Measurements from ENCODE around the gene SOX14. TPM values are rescaled to one million over a fixed set of nuclear protein-coding genes. Genes with fewer than 3 reads are reported as not detected.

Gene SOX14
- total RNA-seq, 2 donors from 2014 or later: 0.13 TPM; not detected in 1

GRCh38 chr3:137766041-137766875 lies 2.1 kb downstream of the SOX14 start:
- no peak overlapping the region for H3K27ac ChIP-seq (ENCODE audit: low read depth, low read length)
- WGBS, 2 experiments (ENCODE audit: insufficient coverage in 1 of 2, insufficient read length in 1 of 2): 2% methylated on average over 9 to 21 of the region's 21 CpGs
- H3K9me3 ChIP-seq (ENCODE audit: control insufficient read depth, low read length): no peaks in the 10 kb centered on the region
- no peak overlapping the region for H3K9ac ChIP-seq (ENCODE audit: extremely low read depth, low read length, poor library complexity, severe bottlenecking)
- peak overlapping the region; percentile 17 for H3K4me3 Mint-ChIP-seq
- no peaks in the 10 kb centered on the region for H3K36me3 ChIP-seq (ENCODE audit: control insufficient read depth, insufficient read depth, low read length)
- TF ChIP-seq CTCF (conservative IDR thresholded peaks at IDR 0.05): no peak
- peak overlapping the region; percentile 69 for H3K4me3 ChIP-seq (ENCODE audit: low read length)
- DNase-seq: peak; percentile 75
- H3K36me3 Mint-ChIP-seq (ENCODE audit: low read depth): no peaks in the 10 kb centered on the region
- no peaks in the 10 kb centered on the region for H3K9me3 Mint-ChIP-seq
- H3K27me3 ChIP-seq (ENCODE audit: control insufficient read depth, insufficient read depth, low read length, poor library complexity, severe bottlenecking): peaks cover 100% of the 10 kb centered on the region
- peaks cover 100% of the 10 kb centered on the region for H3K27me3 Mint-ChIP-seq (ENCODE audit: insufficient read depth)
- peaks cover 62% of the 10 kb centered on the region for H3K4me1 Mint-ChIP-seq
- no peak overlapping the region for H3K27ac Mint-ChIP-seq
- peaks cover 27% of the 10 kb centered on the region for H3K4me1 ChIP-seq (ENCODE audit: control insufficient read depth, insufficient read depth, low read length)

GRCh38 chr3:137766876-137767537 lies 2.9 kb downstream of the SOX14 start:
- peak; percentile 79 for DNase-seq
- Mint-ChIP-seq H3K4me3 (peak overlapping the region; percentile 32), H3K9me3 (no peaks in the 10 kb centered on the region), H3K27ac (no peak overlapping the region), H3K27me3 (ENCODE audit: insufficient read depth) (peaks cover 100% of the 10 kb centered on the region), H3K4me1 (peaks cover 61% of the 10 kb centered on the region), H3K36me3 (ENCODE audit: low read depth) (no peaks in the 10 kb centered on the region)
- Histone ChIP-seq H3K27ac (ENCODE audit: low read depth, low read length) (no peak overlapping the region), H3K4me1 (ENCODE audit: control insufficient read depth, insufficient read depth, low read length) (peaks cover 28% of the 10 kb centered on the region), H3K4me3 (ENCODE audit: low read length) (peak overlapping the region; percentile 69), H3K36me3 (ENCODE audit: control insufficient read depth, insufficient read depth, low read length) (no peaks in the 10 kb centered on the region), H3K9ac (ENCODE audit: extremely low read depth, low read length, poor library complexity, severe bottlenecking) (no peak overlapping the region), H3K9me3 (ENCODE audit: control insufficient read depth, low read length) (no peaks in the 10 kb centered on the region), H3K27me3 (ENCODE audit: control insufficient read depth, insufficient read depth, low read length, poor library complexity, severe bottlenecking) (peaks cover 100% of the 10 kb centered on the region)
- TF ChIP-seq CTCF (conservative IDR thresholded peaks at IDR 0.05): no peak
- WGBS, 2 experiments (ENCODE audit: insufficient coverage in 1 of 2, insufficient read length in 1 of 2): 0 to 1% methylated on average over 14 to 22 of the region's 22 CpGs

- H3K27ac Mint-ChIP-seq: no peak overlapping the region
- peaks cover 61% of the 10 kb centered on the region for H3K4me1 Mint-ChIP-seq
Observed at GRCh38 chr3:137767538-137768360, 3.6 kb downstream of the SOX14 start.

More at GRCh38 chr3:137767538-137768360, 3.6 kb downstream of the SOX14 start:
- Mint-ChIP-seq H3K9me3 (no peaks in the 10 kb centered on the region), H3K4me3 (peak overlapping the region; percentile 32), H3K36me3 (ENCODE audit: low read depth) (no peaks in the 10 kb centered on the region), H3K27me3 (ENCODE audit: insufficient read depth) (peaks cover 100% of the 10 kb centered on the region)
- DNase-seq: peak; percentile 89
- no peak for TF ChIP-seq CTCF (conservative IDR thresholded peaks at IDR 0.05)
- WGBS, 2 experiments (ENCODE audit: insufficient coverage in 1 of 2, insufficient read length in 1 of 2): 1 to 2% methylated on average over 21 to 36 of the region's 36 CpGs
- Histone ChIP-seq H3K27me3 (ENCODE audit: control insufficient read depth, insufficient read depth, low read length, poor library complexity, severe bottlenecking) (peaks cover 100% of the 10 kb centered on the region), H3K9ac (ENCODE audit: extremely low read depth, low read length, poor library complexity, severe bottlenecking) (no peak overlapping the region), H3K36me3 (ENCODE audit: control insufficient read depth, insufficient read depth, low read length) (no peaks in the 10 kb centered on the region), H3K4me1 (ENCODE audit: control insufficient read depth, insufficient read depth, low read length) (peaks cover 28% of the 10 kb centered on the region), H3K4me3 (ENCODE audit: low read length) (peak overlapping the region; percentile 69), H3K9me3 (ENCODE audit: control insufficient read depth, low read length) (no peaks in the 10 kb centered on the region), H3K27ac (ENCODE audit: low read depth, low read length) (no peak overlapping the region)
